PC-9 (cell line): ENCODE measurements around the gene CMKLR1.

Experiments
- EZH2 ChIP-seq: fragments of 200-600 bp; sonication (generic); IDR thresholded peaks from 2 replicates; pipeline ENCODE4 v1.8.0; 2017; ENCODE audit warnings: antibody characterized with exemption, low read depth
- TF ChIP-seq, protein P1 (sequence below): fragments of 200-600 bp; sonication (generic); conservative IDR thresholded peaks from 2 replicates; pipeline ENCODE4 v1.6.1; 2017; ENCODE audit warnings: mixed run types, antibody characterized with exemption, mild to moderate bottlenecking, moderate library complexity

DNA sequence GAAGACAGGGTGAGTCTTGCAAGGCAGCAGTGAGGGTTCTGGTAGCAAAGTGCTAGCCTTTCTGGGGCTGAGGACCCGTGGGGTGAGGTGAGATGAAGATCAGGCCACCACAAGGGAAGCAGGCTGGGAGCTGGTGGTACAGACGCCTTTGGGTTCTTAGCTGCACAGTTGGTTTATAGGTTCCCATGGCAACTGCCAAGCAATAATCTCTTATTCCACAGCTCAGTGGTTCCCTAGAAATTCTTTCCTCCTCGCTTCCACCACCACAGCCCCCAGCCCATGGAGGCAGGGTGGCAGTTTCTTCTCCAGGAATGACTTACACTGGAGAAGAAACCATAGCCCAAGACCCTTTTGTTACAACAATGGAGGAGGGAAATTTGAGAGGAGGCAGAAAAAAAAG lies 82.1 kb downstream of the CMKLR1 start:
- no peak for TF ChIP-seq EZH2
- TF ChIP-seq, protein P1, sequence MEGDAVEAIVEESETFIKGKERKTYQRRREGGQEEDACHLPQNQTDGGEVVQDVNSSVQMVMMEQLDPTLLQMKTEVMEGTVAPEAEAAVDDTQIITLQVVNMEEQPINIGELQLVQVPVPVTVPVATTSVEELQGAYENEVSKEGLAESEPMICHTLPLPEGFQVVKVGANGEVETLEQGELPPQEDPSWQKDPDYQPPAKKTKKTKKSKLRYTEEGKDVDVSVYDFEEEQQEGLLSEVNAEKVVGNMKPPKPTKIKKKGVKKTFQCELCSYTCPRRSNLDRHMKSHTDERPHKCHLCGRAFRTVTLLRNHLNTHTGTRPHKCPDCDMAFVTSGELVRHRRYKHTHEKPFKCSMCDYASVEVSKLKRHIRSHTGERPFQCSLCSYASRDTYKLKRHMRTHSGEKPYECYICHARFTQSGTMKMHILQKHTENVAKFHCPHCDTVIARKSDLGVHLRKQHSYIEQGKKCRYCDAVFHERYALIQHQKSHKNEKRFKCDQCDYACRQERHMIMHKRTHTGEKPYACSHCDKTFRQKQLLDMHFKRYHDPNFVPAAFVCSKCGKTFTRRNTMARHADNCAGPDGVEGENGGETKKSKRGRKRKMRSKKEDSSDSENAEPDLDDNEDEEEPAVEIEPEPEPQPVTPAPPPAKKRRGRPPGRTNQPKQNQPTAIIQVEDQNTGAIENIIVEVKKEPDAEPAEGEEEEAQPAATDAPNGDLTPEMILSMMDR: no peak
